HepG2 (cell line): ENCODE results near the gene CNP.
"Not testable (repeated sequence)": the region's sequence is repeated elsewhere in the genome, so short reads cannot be mapped to it uniquely, and the experiment has no call there.

Experiments used
- ASH2L ChIP-seq: fragments of 300-600, 200-600 bp; sonication (generic); IDR thresholded peaks from 2 replicates; pipeline ENCODE4 v1.7.0; 2017; ENCODE audit warnings: low read depth, mild to moderate bottlenecking, moderate library complexity, mixed read lengths, low read length; ENCODE audit not compliant: insufficient read length
- EZH2 ChIP-seq: conservative IDR thresholded peaks from 2 replicates; pipeline ENCODE4 v1.6.1; 2012; ENCODE audit warnings: mild to moderate bottlenecking, low read depth, low read length, moderate library complexity
- POLR2A ChIP-seq, 2 experiments: IDR thresholded peaks; 2 replicates each; pipeline ENCODE4 v1.6.1; 2011; ENCODE audit warnings: low read depth in 2 of 2, low read length in 2 of 2, mild to moderate bottlenecking in 1 of 2, moderate library complexity in 1 of 2; ENCODE audit not compliant: insufficient read depth in 1 of 2
- TCF7L2 ChIP-seq: IDR thresholded peaks from 2 replicates; pipeline ENCODE4 v1.6.1; 2011; ENCODE audit warnings: mild to moderate bottlenecking, low read depth, low read length, moderate library complexity
- ZFP36 ChIP-seq: fragments of 150-350 bp; IDR thresholded peaks from 2 replicates; pipeline ENCODE4 v1.6.1; 2018; ENCODE audit warnings: borderline replicate concordance, low read length, low read depth; ENCODE audit not compliant: partially characterized antibody
- ZNF124 ChIP-seq: sonication (generic); formaldehyde crosslinking; IDR thresholded peaks from 2 replicates; pipeline ENCODE4 v1.4.0; 2020; ENCODE audit warnings: missing genetic modification reagents
- TF ChIP-seq, protein P1 (sequence below): sonication (generic); formaldehyde crosslinking; IDR thresholded peaks from 2 replicates; pipeline ENCODE4 v1.5.0; 2020; ENCODE audit warnings: mild to moderate bottlenecking, missing genetic modification reagents, moderate library complexity
- TF ChIP-seq, protein P2 (sequence below): sonication (generic); formaldehyde crosslinking; IDR thresholded peaks from 2 replicates; pipeline ENCODE4 v1.4.0; 2020; ENCODE audit warnings: missing genetic modification reagents, borderline replicate concordance

DNA sequence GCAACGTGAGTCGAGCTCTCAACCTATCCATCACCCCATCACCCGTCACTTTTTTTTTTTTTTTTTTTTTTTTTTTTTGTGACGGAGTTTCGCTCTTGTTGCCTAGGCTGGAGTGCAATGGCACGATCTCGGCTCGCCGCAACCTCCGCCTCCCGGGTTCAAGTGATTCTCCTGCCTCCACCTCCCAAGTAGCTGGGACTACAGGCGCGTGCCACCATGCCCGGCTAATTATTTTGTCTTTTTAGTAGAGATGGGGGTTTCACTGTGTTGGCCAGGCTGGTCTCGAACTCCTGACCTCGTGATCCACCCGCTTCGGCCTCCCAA is 35.8 kb upstream of the CNP start:
- TF ChIP-seq ASH2L; POLR2A (IDR thresholded peaks at IDR 0.05; ENCODE audit: insufficient read depth in 1 of 2, low read depth in 2 of 2, low read length in 2 of 2); ZFP36; ZNF124; TCF7L2; EZH2: not testable (repeated sequence)
- TF ChIP-seq, protein P1, sequence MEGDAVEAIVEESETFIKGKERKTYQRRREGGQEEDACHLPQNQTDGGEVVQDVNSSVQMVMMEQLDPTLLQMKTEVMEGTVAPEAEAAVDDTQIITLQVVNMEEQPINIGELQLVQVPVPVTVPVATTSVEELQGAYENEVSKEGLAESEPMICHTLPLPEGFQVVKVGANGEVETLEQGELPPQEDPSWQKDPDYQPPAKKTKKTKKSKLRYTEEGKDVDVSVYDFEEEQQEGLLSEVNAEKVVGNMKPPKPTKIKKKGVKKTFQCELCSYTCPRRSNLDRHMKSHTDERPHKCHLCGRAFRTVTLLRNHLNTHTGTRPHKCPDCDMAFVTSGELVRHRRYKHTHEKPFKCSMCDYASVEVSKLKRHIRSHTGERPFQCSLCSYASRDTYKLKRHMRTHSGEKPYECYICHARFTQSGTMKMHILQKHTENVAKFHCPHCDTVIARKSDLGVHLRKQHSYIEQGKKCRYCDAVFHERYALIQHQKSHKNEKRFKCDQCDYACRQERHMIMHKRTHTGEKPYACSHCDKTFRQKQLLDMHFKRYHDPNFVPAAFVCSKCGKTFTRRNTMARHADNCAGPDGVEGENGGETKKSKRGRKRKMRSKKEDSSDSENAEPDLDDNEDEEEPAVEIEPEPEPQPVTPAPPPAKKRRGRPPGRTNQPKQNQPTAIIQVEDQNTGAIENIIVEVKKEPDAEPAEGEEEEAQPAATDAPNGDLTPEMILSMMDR (CRISPR knock-in tag), result not testable (repeated sequence)
- TF ChIP-seq, protein P2, sequence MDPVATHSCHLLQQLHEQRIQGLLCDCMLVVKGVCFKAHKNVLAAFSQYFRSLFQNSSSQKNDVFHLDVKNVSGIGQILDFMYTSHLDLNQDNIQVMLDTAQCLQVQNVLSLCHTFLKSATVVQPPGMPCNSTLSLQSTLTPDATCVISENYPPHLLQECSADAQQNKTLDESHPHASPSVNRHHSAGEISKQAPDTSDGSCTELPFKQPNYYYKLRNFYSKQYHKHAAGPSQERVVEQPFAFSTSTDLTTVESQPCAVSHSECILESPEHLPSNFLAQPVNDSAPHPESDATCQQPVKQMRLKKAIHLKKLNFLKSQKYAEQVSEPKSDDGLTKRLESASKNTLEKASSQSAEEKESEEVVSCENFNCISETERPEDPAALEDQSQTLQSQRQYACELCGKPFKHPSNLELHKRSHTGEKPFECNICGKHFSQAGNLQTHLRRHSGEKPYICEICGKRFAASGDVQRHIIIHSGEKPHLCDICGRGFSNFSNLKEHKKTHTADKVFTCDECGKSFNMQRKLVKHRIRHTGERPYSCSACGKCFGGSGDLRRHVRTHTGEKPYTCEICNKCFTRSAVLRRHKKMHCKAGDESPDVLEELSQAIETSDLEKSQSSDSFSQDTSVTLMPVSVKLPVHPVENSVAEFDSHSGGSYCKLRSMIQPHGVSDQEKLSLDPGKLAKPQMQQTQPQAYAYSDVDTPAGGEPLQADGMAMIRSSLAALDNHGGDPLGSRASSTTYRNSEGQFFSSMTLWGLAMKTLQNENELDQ (CRISPR knock-in tag), result not testable (repeated sequence)
